Effector CD4-positive, alpha-beta T cell (primary cell): Measurements from ENCODE around the gene SHC3. TPM values are rescaled to one million over a fixed set of nuclear protein-coding genes. Genes with fewer than 3 reads are reported as not detected.
"Not testable (repeated sequence)": the region's sequence is repeated elsewhere in the genome, so short reads cannot be mapped to it uniquely, and the experiment has no call there.

ENCODE experiments used
- DNase-seq: peaks from one replicate; pipeline ENCODE4 v3.0.0-alpha.2; 2020
- total RNA-seq: gene quantifications from one replicate; lab custom pipeline; 2026; lab: John Stamatoyannopoulos, UW

SHC3 gene, protein sequence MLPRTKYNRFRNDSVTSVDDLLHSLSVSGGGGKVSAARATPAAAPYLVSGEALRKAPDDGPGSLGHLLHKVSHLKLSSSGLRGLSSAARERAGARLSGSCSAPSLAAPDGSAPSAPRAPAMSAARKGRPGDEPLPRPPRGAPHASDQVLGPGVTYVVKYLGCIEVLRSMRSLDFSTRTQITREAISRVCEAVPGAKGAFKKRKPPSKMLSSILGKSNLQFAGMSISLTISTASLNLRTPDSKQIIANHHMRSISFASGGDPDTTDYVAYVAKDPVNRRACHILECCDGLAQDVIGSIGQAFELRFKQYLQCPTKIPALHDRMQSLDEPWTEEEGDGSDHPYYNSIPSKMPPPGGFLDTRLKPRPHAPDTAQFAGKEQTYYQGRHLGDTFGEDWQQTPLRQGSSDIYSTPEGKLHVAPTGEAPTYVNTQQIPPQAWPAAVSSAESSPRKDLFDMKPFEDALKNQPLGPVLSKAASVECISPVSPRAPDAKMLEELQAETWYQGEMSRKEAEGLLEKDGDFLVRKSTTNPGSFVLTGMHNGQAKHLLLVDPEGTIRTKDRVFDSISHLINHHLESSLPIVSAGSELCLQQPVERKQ
- total RNA-seq = not detected

DNA sequence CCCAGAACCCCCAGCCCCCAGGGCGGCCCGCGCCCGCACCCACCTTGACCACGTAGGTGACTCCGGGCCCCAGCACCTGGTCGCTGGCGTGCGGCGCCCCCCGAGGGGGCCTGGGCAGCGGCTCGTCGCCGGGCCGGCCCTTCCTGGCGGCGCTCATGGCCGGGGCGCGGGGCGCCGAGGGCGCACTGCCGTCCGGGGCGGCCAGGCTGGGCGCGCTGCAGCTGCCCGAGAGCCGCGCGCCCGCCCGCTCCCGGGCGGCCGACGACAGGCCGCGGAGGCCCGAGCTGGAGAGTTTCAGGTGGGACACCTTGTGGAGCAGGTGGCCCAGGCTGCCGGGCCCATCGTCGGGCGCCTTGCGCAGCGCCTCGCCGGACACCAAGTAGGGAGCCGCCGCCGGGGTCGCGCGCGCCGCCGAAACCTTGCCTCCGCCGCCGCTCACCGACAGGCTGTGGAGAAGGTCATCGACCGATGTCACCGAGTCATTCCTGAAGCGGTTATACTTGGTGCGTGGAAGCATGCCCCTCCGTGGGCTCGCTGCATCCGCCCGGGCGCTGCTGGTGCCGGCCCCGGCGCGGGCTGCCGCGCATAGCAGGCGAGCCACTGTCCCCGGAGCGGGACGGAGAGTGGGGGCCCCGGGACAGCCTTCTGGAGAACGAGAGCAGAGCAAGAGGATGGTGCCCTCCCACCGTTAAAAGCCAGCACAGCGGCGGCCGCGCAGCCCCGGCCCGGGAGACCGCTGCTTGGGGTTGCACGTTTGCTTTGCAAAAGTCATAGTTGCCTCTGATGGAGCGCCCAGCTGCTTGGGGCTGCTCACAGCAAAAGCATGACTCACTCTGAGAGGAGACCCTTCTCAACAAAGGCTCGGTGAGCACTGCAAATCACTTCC, at the start of gene SHC3:
TSS of gene SHC3 (minus strand) at position 875 of the 886 bp plus-strand sequence. CDS start at position 517, 358 bp downstream.
- no peak for DNase-seq

DNA sequence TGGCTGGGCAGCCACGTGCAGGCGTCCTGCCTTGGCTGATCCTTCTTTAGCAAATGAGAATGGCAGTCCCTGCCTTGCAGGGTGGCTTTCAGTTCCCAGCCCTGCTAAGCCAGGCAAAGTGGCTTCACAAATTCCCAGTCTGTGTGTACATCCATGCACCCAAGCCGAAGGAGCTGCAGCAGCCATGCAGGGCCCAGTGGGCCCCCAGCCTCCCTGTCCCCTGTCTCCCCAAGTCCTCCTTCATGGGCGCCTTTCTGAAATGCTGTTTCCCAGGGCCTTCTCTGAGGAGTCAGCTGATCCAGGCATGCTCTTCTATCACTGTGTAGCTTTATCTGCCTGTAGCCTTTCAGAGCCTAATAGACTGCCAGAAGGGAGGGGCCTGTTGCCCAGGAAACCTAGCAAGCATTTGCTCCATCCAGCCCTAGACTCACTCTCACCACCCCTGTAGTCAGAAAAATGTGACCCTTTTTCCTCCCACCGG, 47.4 kb upstream of the SHC3 start:
- DNase-seq = no peak

DNA sequence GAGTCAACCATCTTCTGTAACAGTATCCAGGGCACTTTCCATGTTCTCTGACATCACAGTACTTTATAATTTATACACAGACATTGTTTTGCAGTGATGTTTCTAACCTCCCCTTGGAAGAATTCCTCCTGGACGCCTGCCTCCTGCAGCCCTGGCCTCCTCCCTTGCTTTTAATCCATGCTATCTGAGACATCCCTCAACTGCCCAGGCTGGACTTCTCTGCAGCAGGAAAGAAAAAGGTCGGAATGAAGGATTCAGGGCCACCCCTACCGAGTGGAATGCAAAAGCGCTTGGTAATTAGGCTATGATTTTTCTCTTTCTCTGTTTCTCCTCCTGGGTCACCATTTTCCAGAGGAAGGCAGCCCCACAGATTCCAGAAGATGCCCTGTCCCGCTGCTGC, 47.0 kb upstream of the SHC3 start:
- DNase-seq = no peak

DNA sequence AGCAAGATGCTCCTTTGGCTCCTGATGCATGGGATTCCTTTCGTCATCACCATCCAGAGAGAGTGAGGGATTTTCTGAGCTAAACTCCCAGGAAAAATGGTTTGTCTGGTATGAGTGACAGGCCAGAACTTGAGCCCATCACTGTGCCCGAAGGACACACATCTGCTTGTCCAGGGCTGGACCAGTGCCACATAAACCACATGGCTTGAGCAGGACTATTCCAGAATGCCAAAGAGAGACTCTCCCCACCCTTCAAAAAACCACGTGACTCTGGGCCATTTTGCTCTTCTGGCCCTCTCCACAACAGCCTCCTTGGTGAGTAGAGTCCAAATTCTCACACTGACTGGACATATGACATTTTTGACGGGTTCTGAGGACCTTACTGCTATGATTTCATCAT, 46.4 kb upstream of the SHC3 start:
- DNase-seq = no peak

DNA sequence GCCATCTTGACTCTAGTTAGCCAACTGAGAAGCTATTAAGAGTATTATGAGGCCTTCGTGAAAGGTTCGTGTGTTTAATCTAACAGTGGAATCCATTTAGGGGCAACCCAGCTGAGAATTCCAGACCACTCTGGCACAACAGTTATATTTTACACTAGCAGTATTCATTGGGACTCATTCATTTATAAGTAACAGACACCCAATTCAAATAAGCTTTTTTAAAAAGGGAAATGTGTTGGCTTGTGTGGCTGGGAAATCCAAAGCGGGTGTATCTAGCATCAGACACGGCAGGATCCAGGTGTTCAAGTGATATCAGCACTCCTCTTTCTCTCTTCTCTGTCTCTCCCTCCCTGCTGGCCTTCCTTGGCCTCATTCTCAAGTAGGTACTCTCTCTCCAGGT, 46.0 kb upstream of the SHC3 start:
- DNase-seq = no peak

DNA sequence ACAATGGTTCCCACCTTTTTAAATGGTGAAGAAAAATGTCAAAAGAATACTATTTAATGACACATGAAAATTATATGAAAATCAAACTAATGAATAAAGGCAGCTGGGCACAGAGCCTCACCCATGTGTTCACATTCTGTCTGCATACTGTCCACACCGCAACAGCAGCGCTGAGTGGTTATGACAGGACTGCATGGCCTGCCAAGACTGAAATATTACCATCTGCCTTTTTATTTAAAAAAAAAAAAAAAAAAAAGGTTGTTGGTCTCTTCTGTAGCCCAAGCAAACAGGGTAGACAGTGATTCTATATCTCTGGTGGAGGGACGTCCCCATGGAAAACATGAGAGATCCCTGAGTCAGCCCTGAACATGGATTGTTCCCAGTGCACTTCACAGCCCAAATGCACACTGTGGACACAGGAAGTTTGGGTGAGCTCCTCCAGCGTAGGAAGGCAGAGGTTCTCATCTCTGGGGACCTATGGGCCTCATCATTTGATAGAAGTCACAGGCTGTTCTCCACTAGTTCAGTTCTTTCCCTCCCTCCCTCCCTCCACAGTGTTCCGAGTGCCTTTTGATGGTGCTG, 44.9 kb upstream of the SHC3 start:
- DNase-seq = no peak

DNA sequence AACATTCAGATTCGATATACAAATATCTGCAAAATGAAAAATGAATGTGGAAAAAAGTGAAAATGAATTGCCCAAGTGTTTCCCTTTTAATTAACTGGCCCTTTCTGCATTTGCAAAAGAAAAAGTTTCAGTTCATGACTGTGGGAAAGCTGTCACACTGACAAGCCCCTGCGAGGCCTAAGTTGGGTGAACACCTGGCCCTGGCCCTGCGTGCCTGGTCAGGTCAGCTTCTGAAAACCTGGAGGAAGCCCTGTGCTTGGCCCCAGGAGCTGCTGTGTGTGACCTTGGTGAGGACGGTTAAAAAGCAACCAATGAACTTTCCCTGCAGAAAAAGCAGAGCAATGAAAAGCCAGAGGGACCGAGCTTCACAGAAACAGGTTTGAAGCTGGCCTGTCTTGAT, 41.0 kb upstream of the SHC3 start:
- DNase-seq = no peak

DNA sequence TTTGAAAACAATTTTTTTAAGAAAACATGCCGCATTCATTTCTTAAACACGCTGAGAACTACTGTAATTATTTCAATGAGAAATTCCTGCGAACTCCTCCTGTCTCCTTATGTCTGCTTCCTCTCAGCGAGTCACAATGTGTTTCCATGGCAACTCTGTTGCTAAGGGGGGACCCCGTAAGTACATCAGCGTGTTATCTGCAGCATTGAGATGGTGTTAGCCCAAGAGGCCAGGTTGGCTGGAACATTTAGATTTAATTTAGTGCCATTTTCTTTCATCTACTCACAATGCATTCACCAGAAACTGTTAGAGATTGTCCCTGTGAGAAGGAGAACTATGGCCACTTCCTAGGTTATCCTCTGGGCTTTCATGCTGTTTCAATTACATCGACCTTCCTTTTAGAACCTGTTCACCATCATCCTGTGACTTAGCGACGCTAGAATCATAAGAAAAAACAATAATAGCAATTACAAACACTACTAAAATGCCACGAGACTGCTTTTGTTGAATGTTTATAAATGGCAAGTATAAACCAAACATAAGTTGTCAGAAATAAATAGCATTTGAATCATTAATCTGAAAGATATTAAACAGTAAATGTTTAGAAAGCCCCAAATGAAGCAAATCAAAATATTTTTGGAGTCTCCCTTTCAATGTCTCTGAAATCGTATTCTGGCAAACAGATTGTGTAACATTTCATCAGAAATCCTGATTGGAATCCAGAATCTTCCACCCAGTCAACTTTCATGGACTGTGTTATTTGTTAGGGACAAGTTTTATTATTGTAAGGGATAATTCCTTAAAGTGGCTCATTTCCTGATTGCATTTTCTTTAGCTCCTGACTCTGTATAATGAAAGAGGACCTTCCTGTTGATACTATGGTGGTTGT, 39.7 kb upstream of the SHC3 start:
- DNase-seq = no peak

DNA sequence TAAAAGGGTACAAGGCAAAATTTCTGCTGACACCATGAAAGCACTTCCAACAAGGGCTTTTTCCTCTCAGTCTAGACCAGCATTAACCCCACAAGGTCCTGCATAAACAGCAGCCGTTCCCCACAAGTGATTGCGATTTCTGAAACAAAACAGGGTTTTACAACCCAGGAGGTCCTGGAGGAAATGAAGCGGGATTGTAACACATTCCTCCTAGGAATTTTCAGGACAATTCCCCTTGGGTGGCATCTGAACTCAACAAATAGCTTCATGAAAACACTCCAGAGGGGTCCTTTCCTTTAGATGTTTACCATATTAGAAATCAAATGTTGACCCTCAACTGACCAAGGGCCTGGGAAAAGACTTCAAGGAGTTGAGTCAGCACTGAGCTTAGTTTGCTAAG, 36.7 kb upstream of the SHC3 start:
- DNase-seq = no peak

DNA sequence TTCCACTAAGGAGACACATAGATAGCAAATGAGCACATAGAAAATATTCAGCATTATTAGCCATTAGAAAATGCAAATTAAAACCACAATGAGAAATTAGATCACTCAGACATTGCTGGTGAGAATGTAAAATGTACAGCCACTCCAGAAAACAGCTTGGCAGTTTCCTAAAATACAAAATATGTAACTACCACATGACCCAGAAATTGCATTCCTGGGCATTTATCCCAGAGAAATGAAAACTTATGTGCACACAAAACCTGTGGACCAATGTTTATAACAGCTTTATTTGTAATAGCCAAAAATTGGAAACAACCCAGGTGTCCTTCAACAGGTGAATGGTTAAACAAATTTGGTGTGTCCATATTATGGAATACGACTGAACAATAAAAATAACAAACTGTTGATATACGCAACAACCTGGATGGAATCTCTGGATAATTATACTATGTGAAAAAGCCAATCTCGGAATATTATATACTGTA, 34.8 kb upstream of the SHC3 start:
- DNase-seq = no peak

DNA sequence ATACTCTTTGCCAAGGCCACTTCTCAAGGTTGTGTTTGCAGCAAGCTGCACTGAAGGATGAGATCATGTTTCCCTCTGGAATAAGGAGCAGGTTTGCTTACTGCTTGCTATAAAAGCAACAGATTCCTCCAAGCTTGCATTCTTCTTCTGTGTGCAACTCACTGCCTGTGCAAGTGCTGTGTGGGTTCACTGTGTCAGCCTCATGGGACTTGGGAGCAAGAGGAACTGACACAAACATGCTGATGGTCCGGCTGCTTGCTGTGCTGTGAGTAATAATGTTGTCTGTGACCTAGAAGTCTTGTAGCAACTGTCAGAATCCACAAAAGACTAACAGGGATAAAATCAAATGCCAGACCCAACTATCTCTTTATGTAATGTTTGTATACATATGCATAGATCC, 33.6 kb upstream of the SHC3 start:
- DNase-seq = no peak

DNA sequence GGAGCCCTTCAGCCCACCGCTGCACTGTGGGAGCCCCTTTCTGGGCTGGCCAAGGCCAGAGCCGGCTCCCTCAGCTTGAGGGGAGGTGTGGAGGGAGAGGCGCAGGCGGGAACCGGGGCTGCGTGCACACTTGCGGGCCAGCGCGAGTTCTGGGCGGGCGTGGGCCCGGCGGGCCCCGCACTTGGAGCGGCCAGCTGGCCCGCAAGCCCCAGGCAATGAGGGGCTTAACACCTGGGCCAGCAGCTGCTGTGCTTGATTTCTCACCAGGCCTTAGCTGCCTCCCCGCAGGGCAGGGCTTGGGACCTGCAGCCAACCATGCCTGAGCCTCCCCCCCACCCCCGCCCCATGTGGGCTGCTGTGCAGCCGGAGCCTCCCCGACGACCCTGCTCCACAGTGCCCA, 30.7 kb upstream of the SHC3 start:
- DNase-seq = not testable (repeated sequence)

DNA sequence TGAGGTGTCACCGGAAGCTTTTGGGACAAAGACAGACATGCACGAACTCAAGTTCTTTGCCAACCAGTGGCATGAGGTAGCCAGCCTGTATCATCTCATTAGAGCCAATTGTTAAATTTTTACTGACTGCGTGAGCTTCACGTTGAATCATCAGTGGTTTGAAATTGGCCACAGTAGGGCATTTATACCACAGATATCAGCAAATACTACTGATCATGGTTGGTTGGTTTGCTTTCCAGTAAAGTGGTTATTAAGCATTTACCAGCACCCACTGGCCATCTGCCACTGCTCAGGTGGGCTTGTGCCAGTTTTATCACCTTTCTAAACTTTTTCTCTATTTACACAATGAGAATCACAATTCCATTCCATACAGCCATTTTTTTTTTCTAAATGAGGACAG, 28.4 kb upstream of the SHC3 start:
- DNase-seq = no peak

DNA sequence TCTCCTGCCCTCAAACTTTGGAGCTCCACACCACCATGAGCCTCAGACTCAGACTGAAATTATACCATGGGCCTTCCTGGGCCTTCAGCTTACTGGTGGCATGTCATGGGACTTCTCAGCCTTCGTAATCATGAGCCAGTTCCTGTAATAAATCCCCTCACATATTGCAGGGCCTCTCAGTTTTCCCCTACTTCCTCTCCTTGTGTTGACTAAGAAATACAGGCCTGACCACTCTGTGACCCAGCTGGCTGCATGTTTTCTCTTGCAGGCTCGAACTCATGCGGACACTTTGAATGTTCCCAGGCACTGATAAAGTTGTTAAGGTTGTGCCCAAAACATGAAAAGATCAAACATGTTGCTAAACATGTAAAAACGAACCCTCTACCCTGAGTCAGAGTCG, 26.2 kb upstream of the SHC3 start:
- DNase-seq = no peak

DNA sequence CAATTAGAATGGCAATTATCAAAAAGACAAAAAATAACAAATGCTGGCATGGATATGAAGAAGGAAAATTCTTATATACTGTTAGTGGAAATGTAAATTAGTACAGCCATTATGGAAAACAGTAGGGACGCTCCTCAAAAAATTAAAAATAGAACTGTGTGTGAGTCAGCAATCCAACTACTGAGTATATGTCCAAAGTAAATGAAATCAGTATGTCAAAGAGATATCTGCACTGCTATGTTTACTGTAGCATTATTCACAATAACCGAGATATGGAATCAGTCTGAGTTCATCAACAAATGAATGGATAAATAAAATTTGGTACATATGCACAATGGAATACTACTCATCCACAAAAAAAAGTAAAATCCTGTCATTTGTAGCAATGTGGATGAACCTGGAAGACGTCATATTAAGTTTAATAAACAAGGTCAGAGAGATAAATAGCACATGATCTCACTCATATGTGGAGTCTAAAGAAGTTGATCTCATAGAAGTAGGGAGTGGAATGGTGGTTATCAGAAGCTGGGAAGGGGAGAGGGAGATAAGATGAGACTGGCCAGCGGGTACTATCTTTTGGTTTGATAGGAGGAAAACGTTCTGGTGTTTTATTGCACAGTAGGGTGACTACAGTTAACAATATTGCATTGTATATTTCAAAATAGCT, 16.6 kb upstream of the SHC3 start:
- no peak for DNase-seq

DNA sequence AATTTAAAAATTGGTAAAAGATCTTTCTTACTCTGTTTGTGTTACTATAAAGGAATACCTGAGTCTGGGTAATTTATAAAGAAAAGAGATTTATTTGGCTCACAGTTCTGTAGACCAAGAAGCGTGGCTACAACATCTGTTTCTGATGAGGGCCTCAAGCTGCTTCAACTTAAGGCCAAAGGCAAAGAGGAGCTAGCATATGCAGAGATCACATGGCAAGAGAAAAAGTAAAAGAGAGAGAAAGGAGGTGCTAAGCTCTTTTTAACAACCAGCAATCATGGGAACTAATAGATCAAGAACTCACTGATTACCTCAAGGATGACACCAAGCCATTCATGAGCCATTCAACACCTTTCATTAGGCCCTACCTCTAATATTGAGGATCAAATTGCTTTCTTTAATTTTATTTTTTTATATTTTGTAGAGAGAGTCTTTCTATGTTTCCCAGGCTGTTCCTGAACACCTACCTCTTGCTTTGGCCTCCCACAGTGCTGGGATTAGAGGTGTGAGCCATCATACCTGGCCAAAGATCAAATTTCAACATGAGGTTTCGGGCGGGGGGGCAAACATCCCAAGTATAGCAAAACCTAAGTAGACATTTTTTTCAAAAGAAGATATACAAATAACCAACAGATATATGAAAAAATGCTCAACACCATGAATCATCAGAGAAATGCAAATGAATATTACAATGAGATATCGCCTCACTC, 16.0 kb upstream of the SHC3 start:
- no peak for DNase-seq

DNA sequence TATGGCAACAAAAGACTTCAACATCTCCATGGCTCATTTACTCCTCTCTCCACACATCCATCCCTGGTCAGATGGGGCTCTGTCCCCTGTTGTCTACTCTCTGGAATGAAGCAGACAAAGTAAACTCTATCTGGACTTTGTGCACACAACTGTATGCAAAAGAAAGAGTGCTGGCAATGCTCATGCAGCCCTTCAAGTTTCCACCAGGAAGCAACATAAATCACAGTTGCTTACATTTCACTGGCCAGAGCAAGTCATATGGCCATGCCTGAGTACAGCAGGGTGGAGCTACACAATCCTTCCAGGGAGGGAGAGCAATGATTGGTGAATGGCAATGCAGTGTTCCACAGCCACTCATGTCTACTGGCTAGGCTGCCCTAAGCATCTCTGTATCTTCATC, 12.4 kb upstream of the SHC3 start:
- no peak for DNase-seq

DNA sequence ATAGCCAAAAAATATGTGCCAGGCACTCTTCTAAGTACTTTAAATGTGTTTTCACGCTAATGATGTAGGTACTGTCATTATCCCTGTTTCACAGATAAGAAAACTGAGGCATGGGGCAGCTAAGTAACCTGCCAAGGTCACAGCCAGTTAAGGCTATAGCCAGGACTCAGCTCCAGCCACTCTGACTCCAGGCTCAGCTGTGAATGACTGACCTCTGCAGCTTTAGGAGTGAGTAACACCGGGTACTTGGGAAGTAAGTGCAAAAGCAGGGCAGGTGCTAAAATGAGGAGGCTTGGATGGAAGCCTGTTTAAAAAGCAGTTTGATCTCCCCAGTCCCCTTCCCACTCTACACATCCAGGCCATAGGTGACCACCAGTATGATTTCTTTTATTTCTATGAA, 10.6 kb upstream of the SHC3 start:
- no peak for DNase-seq

DNA sequence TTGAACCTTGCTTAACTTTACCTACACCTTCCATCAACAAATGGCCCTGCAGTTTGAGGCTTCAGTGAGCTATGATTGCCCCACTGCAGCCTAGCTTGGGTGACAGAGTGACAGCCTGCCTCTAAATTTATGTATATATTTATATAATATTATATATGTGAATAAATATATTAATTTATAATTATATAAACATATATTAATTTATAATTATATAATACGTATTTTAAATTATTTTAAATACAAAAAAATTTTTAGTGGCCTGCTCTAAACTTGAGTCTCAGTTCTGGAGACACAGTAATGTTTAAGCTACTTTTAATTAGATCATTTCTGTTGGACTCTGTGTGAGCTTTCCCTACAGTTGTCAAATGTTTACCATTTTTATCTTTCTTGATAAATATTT, 9.3 kb upstream of the SHC3 start:
- DNase-seq = no peak

DNA sequence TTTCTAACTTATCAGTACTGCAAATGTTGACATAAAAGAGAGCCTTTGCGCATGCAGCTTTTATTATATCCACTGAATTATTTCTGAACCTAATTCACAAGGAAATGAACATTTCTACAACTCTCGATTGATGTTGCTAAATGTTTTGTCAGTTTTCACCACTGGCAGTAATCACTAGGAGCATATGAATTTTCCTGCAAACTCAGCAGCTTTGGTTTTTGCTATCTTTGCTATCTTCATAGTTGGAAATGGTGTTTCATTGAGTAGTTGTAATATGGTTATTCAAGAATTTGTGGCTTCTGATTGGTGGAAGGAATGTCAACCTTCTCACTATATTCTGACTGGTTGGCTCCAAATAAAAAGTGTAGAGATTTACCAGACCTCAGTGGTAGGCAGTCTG, 8.9 kb upstream of the SHC3 start:
- DNase-seq = no peak

DNA sequence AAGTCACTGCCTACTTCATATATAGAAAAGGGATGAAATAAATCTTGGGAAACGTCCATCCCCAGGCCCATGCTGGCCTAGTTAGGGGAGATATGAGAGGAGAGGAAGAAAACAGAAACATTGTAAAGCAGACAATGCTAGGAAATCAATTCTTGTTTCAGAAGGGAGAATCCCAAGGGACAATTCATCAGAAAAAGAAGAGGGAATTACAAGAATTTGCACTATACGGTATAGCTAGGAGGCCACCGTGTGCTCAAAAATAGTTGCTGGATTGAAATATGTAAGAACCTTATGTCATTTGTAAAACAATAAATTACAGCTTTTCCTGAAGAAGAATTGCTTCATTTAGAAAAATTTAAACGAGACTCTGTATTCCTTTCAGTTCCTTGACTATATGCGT, 8.3 kb upstream of the SHC3 start:
- DNase-seq = no peak
